Gastroesophageal sphincter (tissue), 2 donors: Measurements from ENCODE around the gene CA6.
"Not testable (repeated sequence)": the region's sequence is repeated elsewhere in the genome, so short reads cannot be mapped to it uniquely, and the experiment has no call there.

Experiments
- POLR2A ChIP-seq, 2 donors: fragments of 450-650 bp; IDR thresholded peaks; one replicate each; pipeline ENCODE4 v1.6.1; 2017; ENCODE audit warnings: antibody characterized with exemption in 2 of 2, mild to moderate bottlenecking in 2 of 2, moderate library complexity in 1 of 2
- POLR2AphosphoS5 ChIP-seq: sonication (generic); formaldehyde crosslinking; IDR thresholded peaks from one replicate; pipeline ENCODE4 v1.6.1; 2017; ENCODE audit warnings: antibody characterized with exemption

DNA sequence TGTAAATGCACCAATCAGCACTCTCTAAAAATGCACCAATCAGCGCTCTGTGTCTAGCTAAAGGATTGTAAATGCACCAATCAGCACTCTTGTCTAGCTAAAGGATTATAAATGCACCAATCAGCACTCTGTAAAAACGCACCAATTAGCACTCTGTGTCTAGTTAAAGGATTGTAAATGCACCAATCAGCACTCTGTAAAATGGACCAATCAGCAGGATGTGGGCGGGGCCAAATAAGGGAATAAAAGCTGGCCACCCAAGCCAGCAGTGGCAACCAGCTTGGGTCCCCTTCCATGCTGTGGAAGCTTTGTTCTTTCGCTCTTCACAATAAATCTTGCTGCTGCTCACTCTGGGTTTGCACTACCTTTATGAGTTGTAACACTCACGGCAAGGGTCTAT, 47.2 kb upstream of the CA6 start:
- not testable (repeated sequence) for TF ChIP-seq POLR2AphosphoS5; POLR2A (IDR thresholded peaks at IDR 0.05)
